HG02642 (cell line): ENCODE results near the gene NEURL4.

Source experiments
- ATAC-seq: cut with Tn5 transposase; IDR thresholded peaks from one replicate; pipeline ENCODE4 v1.9.1; 2021; ENCODE audit warnings: mild to moderate bottlenecking; ENCODE audit not compliant: unreplicated experiment, poor library complexity

Gene NEURL4

DNA sequence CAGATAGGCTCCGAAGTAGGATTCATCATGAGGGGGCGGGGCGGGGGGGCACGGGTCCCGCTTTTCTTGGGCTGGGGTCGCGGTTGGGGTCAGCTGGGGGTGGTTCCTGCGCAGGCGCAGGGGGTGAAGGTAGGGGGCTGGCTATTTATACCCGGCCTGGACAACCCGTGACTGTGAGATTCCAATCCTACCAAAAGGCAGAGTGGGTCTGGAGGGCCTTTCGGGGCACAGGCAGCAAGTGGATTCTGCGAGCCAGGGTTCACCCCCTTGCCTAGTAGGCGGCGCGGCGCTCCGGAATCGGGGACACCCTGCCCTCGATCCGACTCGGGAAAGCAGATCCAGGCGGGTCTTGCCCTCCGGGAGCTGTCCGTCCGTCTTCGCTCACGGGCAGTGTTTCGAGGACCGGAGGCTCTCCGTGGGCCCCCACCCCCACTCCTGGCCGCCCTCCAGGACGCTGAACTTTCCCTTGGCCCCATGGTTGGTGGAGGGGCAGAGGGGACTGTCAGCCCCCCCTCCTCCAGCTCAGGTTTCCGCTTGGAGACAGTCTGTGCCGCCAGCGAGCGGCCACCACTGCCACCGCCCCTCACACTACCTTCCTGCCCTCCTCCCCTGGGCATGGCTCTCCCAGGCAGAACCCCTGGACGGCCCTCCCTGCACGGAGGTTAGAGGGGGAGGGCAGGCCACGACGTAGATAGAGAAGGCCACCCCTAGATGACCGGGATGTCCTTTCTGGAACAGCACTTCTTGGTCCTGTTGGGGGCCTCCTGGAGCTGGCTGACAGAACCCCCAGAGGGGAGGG is 47.0 kb downstream of the NEURL4 start:
- no peak for ATAC-seq

GRCh38 chr17:7281074-7281952 is 47.8 kb downstream of the NEURL4 start, which contains the start of gene SLC2A4:
SLC2A4 (plus strand) TSS chr17:7281718; CDS start chr17:7281935, 217 bp downstream.
- ATAC-seq, result peak; percentile 61

DNA sequence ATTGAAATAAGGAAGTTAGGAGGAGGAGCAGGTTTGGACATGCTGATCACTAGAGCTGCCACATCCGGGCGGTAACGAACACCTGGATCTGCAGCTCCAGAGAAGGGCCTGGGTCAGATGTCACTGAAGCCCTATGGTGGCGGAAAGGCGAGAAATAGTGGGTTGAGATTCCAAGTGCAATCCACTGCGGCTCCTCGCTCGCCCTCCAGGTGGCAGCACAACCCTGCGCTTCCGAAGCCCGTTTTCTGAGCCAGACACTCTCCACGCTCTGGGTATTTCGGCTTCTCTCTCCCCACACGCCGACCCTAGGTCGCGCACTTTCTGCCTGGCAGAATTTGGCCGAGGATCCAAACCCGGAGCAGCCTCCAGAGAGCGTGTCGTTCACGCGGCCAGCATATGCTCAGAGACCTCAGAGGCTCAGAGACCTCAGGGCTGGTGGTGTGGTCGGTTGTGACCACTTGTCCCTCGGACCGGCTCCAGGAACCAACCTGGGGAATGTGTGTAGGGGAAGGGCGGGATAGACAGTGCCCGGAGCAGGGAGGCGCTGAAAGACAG is 48.5 kb downstream of the NEURL4 start:
- ATAC-seq, result peak; percentile 65

DNA sequence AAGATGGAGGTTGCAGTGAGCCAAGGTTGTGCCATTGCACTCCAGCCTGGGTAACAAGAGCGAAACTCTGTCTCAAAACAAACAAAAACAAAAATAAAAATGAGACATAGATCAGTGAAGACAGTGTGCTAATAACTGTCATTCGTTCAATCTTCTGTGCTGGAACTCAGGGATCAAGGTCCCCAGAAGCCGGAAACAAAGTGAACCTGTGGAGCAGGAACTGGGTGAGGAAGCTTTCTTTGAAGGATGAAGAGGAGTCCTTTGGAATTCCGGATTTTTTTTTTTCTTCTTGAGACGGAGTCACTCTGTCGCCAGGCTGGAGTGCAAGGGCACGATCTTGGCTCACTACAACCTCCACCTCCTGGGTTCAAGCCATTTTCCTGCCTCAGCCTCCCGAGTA is 49.7 kb downstream of the NEURL4 start:
- no peak for ATAC-seq

GRCh38 chr17:7266784-7267183 is 62.4 kb downstream of the NEURL4 start:
- ATAC-seq, result no peak
